ENCODE results near the gene ANKRD37.

Gene ANKRD37

DNA sequence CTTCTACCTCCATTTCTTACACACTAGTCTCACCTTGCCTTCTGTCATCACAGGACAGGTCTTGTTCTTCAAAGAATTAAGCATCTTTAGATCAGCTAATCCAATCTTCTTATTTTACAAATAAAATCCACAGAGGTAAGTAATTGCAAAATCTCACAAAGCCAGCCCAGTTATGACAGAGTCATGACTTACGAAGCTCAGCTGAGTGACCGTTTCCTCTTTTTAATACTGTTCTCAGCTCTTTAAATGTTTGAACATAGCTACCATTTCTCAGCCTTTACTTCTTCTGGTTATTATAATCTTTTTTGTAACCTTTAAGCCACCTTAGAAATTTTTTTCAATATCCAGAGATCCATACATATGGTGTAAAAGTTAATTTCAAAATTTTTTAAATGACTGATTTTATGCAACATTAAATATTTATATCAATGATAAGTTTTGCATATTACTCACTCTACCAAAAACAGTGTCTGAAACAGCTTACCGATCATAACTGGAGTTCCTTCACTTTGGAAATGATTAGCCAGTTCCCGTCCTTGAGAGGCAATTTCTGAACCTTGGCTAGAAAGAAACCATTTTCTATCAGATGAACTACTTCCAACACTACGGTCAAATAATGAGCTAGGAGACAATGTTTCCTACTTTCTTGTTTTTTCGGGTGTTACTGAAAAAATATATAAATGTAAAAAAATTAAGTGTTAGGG is 8.8 kb downstream of the ANKRD37 start:
- H3K27ac ChIP-seq = no peak overlapping the region
- no peak for TF ChIP-seq ZFX (IDR thresholded peaks at IDR 0.05)
- TF ChIP-seq, protein P1, sequence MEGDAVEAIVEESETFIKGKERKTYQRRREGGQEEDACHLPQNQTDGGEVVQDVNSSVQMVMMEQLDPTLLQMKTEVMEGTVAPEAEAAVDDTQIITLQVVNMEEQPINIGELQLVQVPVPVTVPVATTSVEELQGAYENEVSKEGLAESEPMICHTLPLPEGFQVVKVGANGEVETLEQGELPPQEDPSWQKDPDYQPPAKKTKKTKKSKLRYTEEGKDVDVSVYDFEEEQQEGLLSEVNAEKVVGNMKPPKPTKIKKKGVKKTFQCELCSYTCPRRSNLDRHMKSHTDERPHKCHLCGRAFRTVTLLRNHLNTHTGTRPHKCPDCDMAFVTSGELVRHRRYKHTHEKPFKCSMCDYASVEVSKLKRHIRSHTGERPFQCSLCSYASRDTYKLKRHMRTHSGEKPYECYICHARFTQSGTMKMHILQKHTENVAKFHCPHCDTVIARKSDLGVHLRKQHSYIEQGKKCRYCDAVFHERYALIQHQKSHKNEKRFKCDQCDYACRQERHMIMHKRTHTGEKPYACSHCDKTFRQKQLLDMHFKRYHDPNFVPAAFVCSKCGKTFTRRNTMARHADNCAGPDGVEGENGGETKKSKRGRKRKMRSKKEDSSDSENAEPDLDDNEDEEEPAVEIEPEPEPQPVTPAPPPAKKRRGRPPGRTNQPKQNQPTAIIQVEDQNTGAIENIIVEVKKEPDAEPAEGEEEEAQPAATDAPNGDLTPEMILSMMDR (conservative IDR thresholded peaks at IDR 0.05) = no peak

DNA sequence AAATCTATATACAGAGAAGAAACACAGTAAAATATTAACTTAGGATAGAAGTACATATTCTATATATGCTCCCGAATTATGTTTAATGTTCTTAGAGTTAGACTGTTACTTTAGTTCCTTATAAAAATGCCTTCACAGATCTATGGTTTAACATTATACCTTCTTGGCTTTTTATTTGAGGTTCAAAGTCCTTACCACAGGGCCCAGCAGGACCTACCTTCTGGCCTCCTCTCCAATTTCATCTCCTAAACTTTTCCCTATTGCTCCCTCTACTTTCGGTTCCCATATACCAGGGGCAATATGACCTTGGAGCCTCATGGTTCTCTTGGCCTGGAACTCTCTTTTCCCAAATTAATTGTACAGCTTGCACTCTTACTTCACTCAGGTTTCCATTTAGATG is 11.8 kb downstream of the ANKRD37 start:
- TF ChIP-seq ZFX (IDR thresholded peaks at IDR 0.05) = no peak
- TF ChIP-seq, protein P1 (conservative IDR thresholded peaks at IDR 0.05) = no peak
- H3K27ac ChIP-seq = no peak overlapping the region

DNA sequence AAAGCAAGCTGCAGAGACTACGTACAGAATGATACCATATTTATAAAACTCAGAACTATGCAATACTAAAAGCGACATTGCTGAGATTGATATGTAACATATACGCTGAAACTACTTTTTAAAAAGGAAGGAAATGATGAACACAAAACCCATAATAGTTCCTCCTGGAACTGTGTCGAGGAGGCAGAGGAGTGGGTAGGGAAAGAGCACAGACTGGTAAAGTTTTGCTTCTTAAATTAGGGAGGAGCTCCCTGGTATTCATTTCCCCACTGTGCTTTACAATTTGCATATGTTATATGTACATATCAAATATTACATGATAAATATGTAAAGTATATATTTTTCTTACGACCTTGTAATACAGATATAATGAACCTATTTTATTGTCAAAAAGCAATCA is 15.2 kb downstream of the ANKRD37 start:
- TF ChIP-seq, protein P1 (conservative IDR thresholded peaks at IDR 0.05) = no peak
- TF ChIP-seq ZFX (IDR thresholded peaks at IDR 0.05) = no peak
- no peak overlapping the region for H3K27ac ChIP-seq

DNA sequence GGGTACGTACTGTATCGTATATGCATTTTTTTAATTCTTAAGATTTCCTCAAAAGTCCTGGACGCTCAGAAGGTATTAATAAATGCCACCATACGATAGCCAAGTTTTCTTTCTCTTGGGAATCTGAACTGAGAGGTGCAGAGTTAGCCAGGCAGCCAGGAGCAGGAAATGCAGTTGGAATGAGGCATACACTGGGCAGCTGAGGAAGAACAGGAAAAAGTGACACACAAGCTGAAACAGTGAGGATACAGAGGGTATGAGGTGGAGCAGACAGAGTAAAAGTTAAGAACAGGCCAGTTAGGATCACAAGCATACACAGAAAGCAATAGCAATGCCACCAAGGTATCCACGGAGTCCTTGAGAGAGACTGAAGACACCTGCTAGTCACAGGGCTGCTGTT is 15.8 kb downstream of the ANKRD37 start:
- no peak overlapping the region for H3K27ac ChIP-seq
- TF ChIP-seq, protein P1 (conservative IDR thresholded peaks at IDR 0.05) = no peak
- no peak for TF ChIP-seq ZFX (IDR thresholded peaks at IDR 0.05)

DNA sequence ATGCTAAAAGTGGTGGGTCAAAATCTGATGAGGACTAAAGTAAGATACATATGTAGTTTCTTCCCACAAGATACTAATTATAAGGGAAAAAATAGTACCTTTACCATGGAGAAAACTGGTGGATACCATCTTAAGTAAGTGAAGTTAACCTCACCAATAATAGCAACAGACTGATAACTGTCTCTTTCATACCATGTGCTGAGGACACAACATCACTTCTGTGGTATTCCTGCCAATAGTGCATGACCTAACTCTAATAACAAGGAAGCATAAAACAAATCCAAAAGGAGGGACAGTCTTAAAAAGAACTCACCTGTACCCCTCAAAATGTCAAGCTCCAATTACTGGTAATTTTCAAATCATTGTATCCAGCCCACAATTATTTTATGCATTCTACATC is 20.3 kb downstream of the ANKRD37 start:
- no peak for TF ChIP-seq ZFX (IDR thresholded peaks at IDR 0.05)
- no peak overlapping the region for H3K27ac ChIP-seq

DNA sequence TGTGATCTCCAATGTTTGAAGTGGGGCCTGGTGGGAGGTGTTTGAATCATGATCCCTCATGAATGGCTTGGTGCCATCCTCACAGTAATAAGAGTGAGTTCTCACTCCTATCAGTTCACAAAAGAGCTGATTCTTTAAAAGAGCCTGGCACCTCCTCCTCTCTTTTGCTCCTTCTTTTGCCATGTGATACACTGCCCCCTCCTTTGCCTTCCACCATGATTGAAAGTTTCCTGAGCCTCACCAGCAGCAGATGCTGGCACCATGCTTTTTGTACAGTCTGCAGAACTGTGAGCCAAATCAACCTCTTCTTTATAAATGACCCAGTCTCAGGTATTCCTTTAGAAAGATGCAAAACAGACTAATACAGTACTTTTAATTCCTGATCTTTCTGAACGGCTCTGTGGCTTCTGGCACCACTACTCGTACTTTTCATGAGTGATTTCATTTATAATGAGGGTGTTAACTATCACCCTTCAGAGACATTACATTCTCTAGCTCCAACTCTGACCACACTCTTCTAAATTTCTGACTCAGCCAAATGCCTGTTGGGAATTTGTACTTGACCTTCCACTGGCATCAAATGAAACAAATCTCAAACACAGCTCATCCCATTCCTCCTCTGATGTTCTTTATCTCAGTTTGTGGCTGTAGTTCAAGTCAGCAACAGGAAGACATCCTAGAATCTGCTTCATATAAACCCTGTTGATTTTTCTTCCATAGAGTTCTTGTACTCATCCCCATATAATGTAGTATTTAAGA is 24.9 kb downstream of the ANKRD37 start:
- H3K27ac ChIP-seq = no peak overlapping the region
- no peak for TF ChIP-seq ZFX (IDR thresholded peaks at IDR 0.05)
- TF ChIP-seq, protein P1 (conservative IDR thresholded peaks at IDR 0.05) = no peak

DNA sequence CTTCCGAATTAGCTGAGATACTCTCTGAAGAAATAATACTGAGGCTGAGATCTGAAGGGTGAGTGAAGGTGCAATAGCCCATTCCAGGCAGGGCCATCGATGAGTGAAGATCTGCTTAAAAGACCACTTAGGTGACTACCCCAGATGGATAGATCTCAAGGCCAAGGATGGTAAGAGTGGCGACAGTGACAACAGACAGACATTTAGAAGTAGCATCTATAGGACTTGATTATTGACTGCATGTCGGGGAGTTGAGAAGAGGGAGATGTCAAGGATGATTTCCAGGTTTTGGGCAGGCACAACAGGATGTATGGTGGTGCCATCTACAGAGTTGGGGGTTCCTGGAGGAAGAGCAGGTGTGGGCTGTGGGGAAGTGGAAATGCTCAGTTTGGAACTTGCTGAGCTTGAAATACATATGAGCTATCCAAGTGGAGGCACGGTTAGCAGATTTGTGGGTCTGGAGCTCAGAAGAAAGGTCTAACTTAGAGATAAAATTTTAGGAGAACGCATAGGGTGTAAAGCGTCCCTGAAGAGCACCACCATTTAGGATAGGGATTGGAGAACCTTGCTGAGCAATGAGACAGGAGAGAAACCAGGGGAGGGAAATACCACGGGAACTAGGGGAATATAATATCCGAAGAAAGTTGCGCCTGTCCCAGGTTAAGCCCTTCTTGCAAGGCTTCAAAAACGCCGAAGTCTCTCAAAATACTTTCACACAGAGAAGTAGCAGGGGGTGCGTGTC is 28.4 kb downstream of the ANKRD37 start:
- peak overlapping the region; percentile 92 for H3K27ac ChIP-seq
- TF ChIP-seq, protein P1 (conservative IDR thresholded peaks at IDR 0.05) = no peak
- TF ChIP-seq ZFX (IDR thresholded peaks at IDR 0.05) = no peak
